H9 (cell line): ENCODE measurements around the gene ARHGEF17. TPM values are rescaled to one million over a fixed set of nuclear protein-coding genes. Genes with fewer than 3 reads are reported as not detected.
A peak's percentile ranks its signal among the peaks of the same experiment; 100 is the strongest.

Experiments
- DNase-seq: peaks from one replicate; pipeline ENCODE4 v3.0.0-alpha.2; 2017
- H2AFZ ChIP-seq: one replicate; pipeline ENCODE4 v1.6.1; 2013; ENCODE audit warnings: mild to moderate bottlenecking, low read length, control low read depth, moderate library complexity
- H2AK5ac ChIP-seq: 2 replicates; pipeline ENCODE4 v1.6.1; 2013; ENCODE audit warnings: low read length, control low read depth, mixed read lengths; ENCODE audit not compliant: insufficient read length
- H2BK120ac ChIP-seq: one replicate; pipeline ENCODE4 v1.6.1; 2013; ENCODE audit warnings: low read depth, mild to moderate bottlenecking, low read length, control low read depth, inconsistent platforms; ENCODE audit not compliant: poor library complexity, severe bottlenecking
- H2BK12ac ChIP-seq: 2 replicates; pipeline ENCODE4 v1.6.1; 2013; ENCODE audit warnings: low read length, control low read depth, mixed read lengths, low read depth; ENCODE audit not compliant: insufficient read length
- H2BK15ac ChIP-seq: 2 replicates; pipeline ENCODE4 v1.6.1; 2013; ENCODE audit warnings: low read depth, low read length, control low read depth
- H2BK20ac ChIP-seq: one replicate; pipeline ENCODE4 v1.6.1; 2013; ENCODE audit warnings: low read depth, mild to moderate bottlenecking, low read length, control low read depth, inconsistent platforms; ENCODE audit not compliant: poor library complexity, severe bottlenecking
- H2BK5ac ChIP-seq: 2 replicates; pipeline ENCODE4 v1.6.1; 2013; ENCODE audit warnings: low read length, control low read depth, mixed read lengths; ENCODE audit not compliant: insufficient read length
- H3K14ac ChIP-seq: 2 replicates; pipeline ENCODE4 v1.6.1; 2013; ENCODE audit warnings: low read length, control low read depth; ENCODE audit not compliant: insufficient read depth
- H3K18ac ChIP-seq: 2 replicates; pipeline ENCODE4 v1.6.1; 2013; ENCODE audit warnings: low read depth, mild to moderate bottlenecking, mixed read lengths, low read length, control low read depth; ENCODE audit not compliant: insufficient read length
- H3K23ac ChIP-seq: 2 replicates; pipeline ENCODE4 v1.6.1; 2013; ENCODE audit warnings: low read length, control low read depth, mixed read lengths, low read depth; ENCODE audit not compliant: insufficient read length
- H3K23me2 ChIP-seq: 2 replicates; pipeline ENCODE4 v1.6.1; 2013; ENCODE audit warnings: low read depth, mild to moderate bottlenecking, mixed read lengths, low read length, control low read depth; ENCODE audit not compliant: insufficient read length, poor library complexity, severe bottlenecking
- H3K27ac ChIP-seq: 2 replicates; pipeline ENCODE4 v1.5.1; 2013; ENCODE audit warnings: low read length, control low read depth, mixed read lengths, low read depth; ENCODE audit not compliant: insufficient read length
- H3K27me3 ChIP-seq: 2 replicates; pipeline ENCODE4 v1.6.1; 2013; ENCODE audit warnings: low read length, control low read depth, inconsistent platforms; ENCODE audit not compliant: insufficient read depth
- H3K4ac ChIP-seq: 2 replicates; pipeline ENCODE4 v1.6.1; 2013; ENCODE audit warnings: low read depth, mild to moderate bottlenecking, control low read depth, inconsistent platforms, low read length, moderate library complexity
- H3K4me1 ChIP-seq: 2 replicates; pipeline ENCODE4 v1.6.1; 2013; ENCODE audit warnings: low read length, control low read depth, inconsistent platforms; ENCODE audit not compliant: insufficient read depth
- H3K4me2 ChIP-seq: 2 replicates; pipeline ENCODE4 v1.6.1; 2013; ENCODE audit warnings: low read length, control low read depth, mixed read lengths; ENCODE audit not compliant: insufficient read length, insufficient read depth
- H3K56ac ChIP-seq: 2 replicates; pipeline ENCODE4 v1.6.1; 2013; ENCODE audit warnings: low read depth, mild to moderate bottlenecking, mixed read lengths, low read length, control low read depth; ENCODE audit not compliant: insufficient read length
- H3K79me1 ChIP-seq: 2 replicates; pipeline ENCODE4 v1.6.1; 2013; ENCODE audit warnings: low read depth, mild to moderate bottlenecking, moderate library complexity, low read length, control low read depth, inconsistent platforms; ENCODE audit not compliant: insufficient read depth, poor library complexity, severe bottlenecking
- H3K79me2 ChIP-seq: 2 replicates; pipeline ENCODE4 v1.6.1; 2013; ENCODE audit warnings: low read length, control low read depth, inconsistent platforms; ENCODE audit not compliant: insufficient read depth
- H3K9ac ChIP-seq: 2 replicates; pipeline ENCODE4 v1.6.1; 2013; ENCODE audit warnings: low read length, control low read depth, mixed read lengths; ENCODE audit not compliant: insufficient read length; ENCODE audit errors: extremely low read depth
- H3K9me3 ChIP-seq: one replicate; pipeline ENCODE4 v1.6.1; 2013; ENCODE audit warnings: low read depth, low read length, inconsistent platforms; ENCODE audit not compliant: control insufficient read depth
- H3T11ph ChIP-seq: one replicate; pipeline ENCODE4 v1.6.1; 2013; ENCODE audit warnings: mild to moderate bottlenecking, low read length, control low read depth, inconsistent platforms
- H4K20me1 ChIP-seq: one replicate; pipeline ENCODE4 v1.6.1; 2013; ENCODE audit not compliant: control insufficient read depth, insufficient read length, insufficient read depth
- H4K5ac ChIP-seq: 2 replicates; pipeline ENCODE4 v1.6.1; 2013; ENCODE audit warnings: low read depth, mild to moderate bottlenecking, mixed read lengths, low read length, control low read depth; ENCODE audit not compliant: insufficient read length
- H4K8ac ChIP-seq: replicated peaks from 2 replicates; pipeline ENCODE4 v1.6.1; 2013; ENCODE audit warnings: low read length, control low read depth, mixed read lengths, low read depth; ENCODE audit not compliant: insufficient read length
- H4K91ac ChIP-seq: 2 replicates; pipeline ENCODE4 v1.6.1; 2013; ENCODE audit warnings: low read depth, mild to moderate bottlenecking, moderate library complexity, mixed read lengths, low read length, control low read depth; ENCODE audit not compliant: insufficient read length
- H3K27ac Mint-ChIP-seq, 3 experiments: 2 replicates in 2 of 3; 3 replicates in 1 of 3; pipeline ENCODE4 v1.8.0; 2020 to 2021; ENCODE audit warnings: mixed read lengths in 3 of 3, mild to moderate bottlenecking in 1 of 3, moderate library complexity in 1 of 3
- H3K27me3 Mint-ChIP-seq: 2 replicates; pipeline ENCODE4 v1.8.0; 2021; ENCODE audit warnings: low read depth, mild to moderate bottlenecking, moderate library complexity, mixed read lengths
- H3K36me3 Mint-ChIP-seq, 3 experiments: 2 replicates in 2 of 3; 3 replicates in 1 of 3; pipeline ENCODE4 v1.8.0; 2020 to 2021; ENCODE audit warnings: low read depth in 3 of 3, mixed read lengths in 3 of 3; ENCODE audit not compliant: insufficient read depth in 1 of 3
- H3K4me1 Mint-ChIP-seq, 2 experiments: 2 replicates each; pipeline ENCODE4 v1.8.0; 2020; ENCODE audit warnings: mixed read lengths in 2 of 2
- H3K4me3 Mint-ChIP-seq, 2 experiments: 2 replicates in 1 of 2; 3 replicates in 1 of 2; pipeline ENCODE4 v1.8.0; 2020 to 2021; ENCODE audit warnings: mild to moderate bottlenecking in 2 of 2, mixed read lengths in 2 of 2, moderate library complexity in 1 of 2
- H3K9me3 Mint-ChIP-seq, 2 experiments: 2 replicates in 1 of 2; 3 replicates in 1 of 2; pipeline ENCODE4 v1.8.0; 2020; ENCODE audit warnings: mild to moderate bottlenecking in 2 of 2, mixed read lengths in 2 of 2, moderate library complexity in 1 of 2
- CTCF ChIP-seq: fragments of 200-600 bp; sonication (generic); conservative IDR thresholded peaks from 3 replicates; pipeline ENCODE4 v1.8.0; 2021; ENCODE audit warnings: antibody characterized with exemption, mild to moderate bottlenecking
- WGBS: extraction: QIAGEN DNeasy Blood & Tissue Kit; methylation state at CpG from one replicate; pipeline ENCODE4 v1.1.7; 2013; ENCODE audit warnings: missing lambda C conversion rate, low lambda C conversion rate, mixed read lengths; ENCODE audit not compliant: insufficient read length; ENCODE audit errors: extremely low coverage; 5-methylcytosine and 5-hydroxymethylcytosine counted together
- total RNA-seq: library from RNA; stranded (reverse); gene quantifications from 2 replicates; pipeline ENCODE4 v1.2.1, GENCODE V29; 2021

Gene ARHGEF17
- total RNA-seq, 1 experiment from 2014 or later, result 7.4 TPM

- no peak overlapping the region for H3K18ac ChIP-seq
- no CpG with 5 or more reads among the region's 2 CpGs for WGBS
- no peaks in the 10 kb centered on the region for H3K27me3 ChIP-seq
- H4K5ac ChIP-seq, result no peak overlapping the region
- Mint-ChIP-seq H3K27ac (peak overlapping the region in 2 of 3 experiments; percentile 24 to 70; a peak in 3 of 7 replicates), H3K36me3 (peaks cover 8 to 21% (median 17%) of the 10 kb centered on the region in 3 experiments; a peak in 6 of 7 replicates), H3K4me1 (peaks cover 7 to 13% of the 10 kb centered on the region in 2 experiments), H3K27me3 (no peaks in the 10 kb centered on the region), H3K9me3 (no peaks in the 10 kb centered on the region), H3K4me3 (no peak overlapping the region)
- H3K4ac ChIP-seq, result no peak overlapping the region
- no peak overlapping the region for H4K8ac ChIP-seq
- H3K56ac ChIP-seq, result no peak overlapping the region
- no peaks in the 10 kb centered on the region for H4K20me1 ChIP-seq
- no peak overlapping the region for H4K91ac ChIP-seq
- H3K79me1 ChIP-seq, result no peaks in the 10 kb centered on the region
- no peak overlapping the region for H3T11ph ChIP-seq
- no peak overlapping the region for H3K14ac ChIP-seq
- H2BK20ac ChIP-seq, result no peak overlapping the region
- H3K9ac ChIP-seq, result no peak overlapping the region
- H2AK5ac ChIP-seq, result no peak overlapping the region
- no peak for DNase-seq
- no peaks in the 10 kb centered on the region for H3K9me3 ChIP-seq
- no peak overlapping the region for H2BK120ac ChIP-seq
- no peak overlapping the region for H2BK15ac ChIP-seq
- no peak for TF ChIP-seq CTCF
- H3K27ac ChIP-seq, result no peak overlapping the region
- H2AFZ ChIP-seq, result no peak overlapping the region
- no peak overlapping the region for H3K23ac ChIP-seq
- H3K23me2 ChIP-seq, result no peaks in the 10 kb centered on the region
- no peaks in the 10 kb centered on the region for H3K4me1 ChIP-seq
- no peak overlapping the region for H2BK5ac ChIP-seq
- H3K4me2 ChIP-seq, result no peak overlapping the region
- H2BK12ac ChIP-seq, result no peak overlapping the region
- no peaks in the 10 kb centered on the region for H3K79me2 ChIP-seq
Observed at GRCh38 chr11:73416786-73417185, 108.7 kb downstream of the ARHGEF17 start.

Other genes starting within 250 kb of the ARHGEF17 start
- gene FCHSD2, start 166.0 kb upstream of the ARHGEF17 start, total RNA-seq, result 17.8 and 19.2 TPM in 2 replicates
- 0.26 and 0.35 TPM in 2 replicates for gene P2RY2, start 90.0 kb upstream of the ARHGEF17 start, total RNA-seq
- not detected in 2 replicates for gene P2RY6, start 35.9 kb upstream of the ARHGEF17 start, total RNA-seq
- 10.2 TPM in 2 replicates for gene RELT, start 68.1 kb downstream of the ARHGEF17 start, total RNA-seq